WTC11 (cell line): ENCODE data around the gene FAM13B. TPM values are rescaled to one million over a fixed set of nuclear protein-coding genes. Genes with fewer than 3 reads are reported as not detected.
A peak's percentile ranks its signal among the peaks of the same experiment; 100 is the strongest.

Experiments used
- ATAC-seq: fragments of 200-7000 bp; cut with Tn5 transposase; 2 replicates; pipeline ENCODE4 v1.10.0; 2021; ENCODE audit warnings: mild to moderate bottlenecking, moderate library complexity
- CTCF ChIA-PET: fragments of 300-600 bp; sonication (Branson Sonifier 250); formaldehyde crosslinking; loops from one replicate; lab custom pipeline; 2021; ENCODE audit warnings: antibody characterized with exemption; lab: Charles Lee
- POLR2A ChIA-PET: fragments of 350-600 bp; sonication (Branson Sonifier 250); formaldehyde crosslinking; loops from one replicate; lab custom pipeline; 2021; ENCODE audit warnings: antibody characterized with exemption; lab: Charles Lee
- DNase-seq: peaks from one replicate; pipeline ENCODE4 v3.0.0; 2021; ENCODE audit warnings: low spot score
- H3K27ac Mint-ChIP-seq: 2 replicates; pipeline ENCODE4 v1.8.0; 2021; ENCODE audit warnings: mixed read lengths
- H3K27me3 Mint-ChIP-seq: 2 replicates; pipeline ENCODE4 v1.8.0; 2021; ENCODE audit warnings: low read depth, mild to moderate bottlenecking, moderate library complexity, mixed read lengths
- H3K36me3 Mint-ChIP-seq: 2 replicates; pipeline ENCODE4 v1.8.0; 2021; ENCODE audit warnings: mixed read lengths
- H3K4me1 Mint-ChIP-seq: 2 replicates; pipeline ENCODE4 v1.8.0; 2022; ENCODE audit warnings: mixed read lengths
- H3K4me3 Mint-ChIP-seq: 2 replicates; pipeline ENCODE4 v1.8.0; 2021; ENCODE audit warnings: mild to moderate bottlenecking, moderate library complexity, mixed read lengths
- H3K9me3 Mint-ChIP-seq: 2 replicates; pipeline ENCODE4 v1.8.0; 2021; ENCODE audit warnings: mixed read lengths
- AFF4 ChIP-seq: sonication (generic); formaldehyde crosslinking; IDR thresholded peaks from 2 replicates; pipeline ENCODE4 v1.8.1; 2023; ENCODE audit warnings: mild to moderate bottlenecking, missing genetic modification reagents, borderline replicate concordance
- CDX4 ChIP-seq: fragments of 250-450 bp; sonication (Bioruptor Pico); IDR thresholded peaks from 2 replicates; pipeline ENCODE4 v1.9.0; 2021; ENCODE audit warnings: moderate library complexity, mild to moderate bottlenecking, inconsistent platforms, borderline replicate concordance
- CTCF ChIP-seq: fragments of 200-600 bp; IDR thresholded peaks from 2 replicates; pipeline ENCODE4 v1.8.0; 2022; ENCODE audit warnings: antibody characterized with exemption
- E2F4 ChIP-seq: sonication (generic); formaldehyde crosslinking; IDR thresholded peaks from 2 replicates; pipeline ENCODE4 v1.8.1; 2022; ENCODE audit warnings: low read depth, mild to moderate bottlenecking, moderate library complexity, missing genetic modification reagents, borderline replicate concordance
- ERG ChIP-seq: fragments of 250-450 bp; sonication (Bioruptor Pico); IDR thresholded peaks from 2 replicates; pipeline ENCODE4 v1.8.0; 2021; ENCODE audit warnings: mild to moderate bottlenecking
- FOXJ3 ChIP-seq: sonication (generic); formaldehyde crosslinking; IDR thresholded peaks from 2 replicates; pipeline ENCODE4 v1.9.0; 2021; ENCODE audit warnings: missing genetic modification reagents, mild to moderate bottlenecking, borderline replicate concordance
- FOXK1 ChIP-seq: sonication (generic); formaldehyde crosslinking; IDR thresholded peaks from 2 replicates; pipeline ENCODE4 v1.8.0; 2022; ENCODE audit warnings: mild to moderate bottlenecking, moderate library complexity, missing genetic modification reagents
- MLX ChIP-seq: sonication (generic); formaldehyde crosslinking; IDR thresholded peaks from 2 replicates; pipeline ENCODE4 v1.8.1; 2023; ENCODE audit warnings: mild to moderate bottlenecking, missing genetic modification reagents, moderate library complexity
- SMAD4 ChIP-seq: sonication (generic); formaldehyde crosslinking; IDR thresholded peaks from 2 replicates; pipeline ENCODE4 v1.8.0; 2022; ENCODE audit warnings: mild to moderate bottlenecking, missing genetic modification reagents
- SOX15 ChIP-seq: fragments of 250-450 bp; sonication (Bioruptor Pico); IDR thresholded peaks from 2 replicates; pipeline ENCODE4 v1.9.0; 2021; ENCODE audit warnings: mild to moderate bottlenecking
- SP1 ChIP-seq: sonication (generic); formaldehyde crosslinking; conservative IDR thresholded peaks from 2 replicates; pipeline ENCODE4 v1.8.1; 2022; ENCODE audit warnings: missing genetic modification reagents
- ZMAT4 ChIP-seq: fragments of 250-450 bp; sonication (Bioruptor Pico); IDR thresholded peaks from 2 replicates; pipeline ENCODE4 v1.9.0; 2021; ENCODE audit warnings: mild to moderate bottlenecking
- ZNF121 ChIP-seq: sonication (generic); formaldehyde crosslinking; IDR thresholded peaks from 2 replicates; pipeline ENCODE4 v1.8.0; 2023; ENCODE audit warnings: missing genetic modification reagents
- ZNF423 ChIP-seq: fragments of 250-450 bp; sonication (Bioruptor Pico); IDR thresholded peaks from 2 replicates; pipeline ENCODE4 v2.1.2; 2022; ENCODE audit warnings: mild to moderate bottlenecking, moderate library complexity
- ZNF532 ChIP-seq: fragments of 250-450 bp; sonication (Bioruptor Pico); IDR thresholded peaks from 2 replicates; pipeline ENCODE4 v1.9.0; 2021; ENCODE audit warnings: mild to moderate bottlenecking, borderline replicate concordance
- total RNA-seq: library from RNA; stranded (reverse); gene quantifications from 3 replicates; pipeline ENCODE4 v1.2.3, GENCODE V29; 2021

Gene FAM13B
- total RNA-seq, 1 experiment from 2014 or later: 15.6 TPM

- CTCF ChIA-PET: interaction anchor here (1.8 to 5.3 kb wide), 6 partner anchors 11 to 96 kb away, joined by 6 to 74 read pairs (median 22); no protein-coding TSS in a partner anchor
- no peaks in the 10 kb centered on the region; the same call in 1 of the 2 replicates for H3K27me3 Mint-ChIP-seq
- no peaks in the 10 kb centered on the region for H3K9me3 Mint-ChIP-seq
- no peak overlapping the region for H3K27ac Mint-ChIP-seq
- no peak for ATAC-seq
- no peak for DNase-seq
- H3K4me1 Mint-ChIP-seq: peaks cover 13% of the 10 kb centered on the region
- H3K36me3 Mint-ChIP-seq: no peaks in the 10 kb centered on the region
- TF ChIP-seq SOX15 (CRISPR knock-in tag) (no peak), ZNF423 (CRISPR knock-in tag) (no peak), FOXK1 (CRISPR knock-in tag) (no peak), SP1 (no peak), AFF4 (CRISPR knock-in tag) (no peak), FOXJ3 (no peak), CDX4 (CRISPR knock-in tag) (no peak)
- POLR2A ChIA-PET: no interaction called here
- no peak overlapping the region for H3K4me3 Mint-ChIP-seq
Measured at GRCh38 chr5:138037271-138037670, 4.4 kb upstream of the FAM13B start.

- CTCF ChIA-PET: interaction anchor here (0.6 to 5.3 kb wide), 38 partner anchors 10 to 1086 kb away, joined by 3 to 74 read pairs (median 5); no protein-coding TSS in a partner anchor
- peak; percentile 59 for TF ChIP-seq CTCF
- TF ChIP-seq E2F4: no peak
- TF ChIP-seq ZNF121: 0 out of 2 replicates have a peak, but pooled peaks have one; percentile 17
- H3K27ac Mint-ChIP-seq: no peak overlapping the region
- ATAC-seq: peak; percentile 57
- POLR2A ChIA-PET: interaction anchor here (0.6 kb wide), 1 partner anchor 178 kb away, joined by 3 read pairs; the partner anchor contains the start of gene CDC23
- no peaks in the 10 kb centered on the region for H3K9me3 Mint-ChIP-seq
- peak; percentile 62 for DNase-seq
- H3K4me3 Mint-ChIP-seq: no peak overlapping the region
- H3K4me1 Mint-ChIP-seq: peaks cover 25% of the 10 kb centered on the region
- H3K36me3 Mint-ChIP-seq: no peaks in the 10 kb centered on the region
- H3K27me3 Mint-ChIP-seq: no peaks in the 10 kb centered on the region
Measured at GRCh38 chr5:138035605-138036537, 3.0 kb upstream of the FAM13B start.

GRCh38 chr5:138033907-138034306 lies 1.0 kb upstream of the FAM13B start:
- Mint-ChIP-seq H3K9me3 (no peaks in the 10 kb centered on the region), H3K27me3 (no peaks in the 10 kb centered on the region), H3K27ac (peak overlapping the region; percentile 96), H3K4me3 (peak overlapping the region; percentile 98), H3K36me3 (0 out of 2 replicates have a peak, but pooled peaks cover 2% of the 10 kb centered on the region), H3K4me1 (peaks cover 39% of the 10 kb centered on the region)
- CTCF ChIA-PET: interaction anchor here (1.1 to 5.3 kb wide), 4 partner anchors 11 to 99 kb away, joined by 4 to 74 read pairs (median 10); no protein-coding TSS in a partner anchor
- POLR2A ChIA-PET: interaction anchor here (1.5 kb wide), 1 partner anchor 145 kb away, joined by 3 read pairs; the partner anchor contains the start of gene PKD2L2
- no peak for ATAC-seq
- DNase-seq: no peak
- no peak for TF ChIP-seq ZNF532 (CRISPR knock-in tag)
- no peak for TF ChIP-seq SMAD4 (CRISPR knock-in tag)
- no peak for TF ChIP-seq ERG
- TF ChIP-seq ZMAT4: no peak
- TF ChIP-seq MLX (CRISPR knock-in tag): no peak
